WTC11 (cell line): ENCODE data around the gene P4HB. TPM values are rescaled to one million over a fixed set of nuclear protein-coding genes. Genes with fewer than 3 reads are reported as not detected.

Experiments
- ATAC-seq: fragments of 200-7000 bp; cut with Tn5 transposase; 2 replicates; pipeline ENCODE4 v1.10.0; 2021; ENCODE audit warnings: mild to moderate bottlenecking, moderate library complexity
- CTCF ChIA-PET: fragments of 300-600 bp; sonication (Branson Sonifier 250); formaldehyde crosslinking; loops from one replicate; lab custom pipeline; 2021; ENCODE audit warnings: antibody characterized with exemption; lab: Charles Lee
- POLR2A ChIA-PET: fragments of 350-600 bp; sonication (Branson Sonifier 250); formaldehyde crosslinking; loops from one replicate; lab custom pipeline; 2021; ENCODE audit warnings: antibody characterized with exemption; lab: Charles Lee
- DNase-seq: peaks from one replicate; pipeline ENCODE4 v3.0.0; 2021; ENCODE audit warnings: low spot score
- H3K27ac Mint-ChIP-seq: 2 replicates; pipeline ENCODE4 v1.8.0; 2021; ENCODE audit warnings: mixed read lengths
- H3K27me3 Mint-ChIP-seq: 2 replicates; pipeline ENCODE4 v1.8.0; 2021; ENCODE audit warnings: low read depth, mild to moderate bottlenecking, moderate library complexity, mixed read lengths
- H3K36me3 Mint-ChIP-seq: 2 replicates; pipeline ENCODE4 v1.8.0; 2021; ENCODE audit warnings: mixed read lengths
- H3K4me1 Mint-ChIP-seq: 2 replicates; pipeline ENCODE4 v1.8.0; 2022; ENCODE audit warnings: mixed read lengths
- H3K4me3 Mint-ChIP-seq: 2 replicates; pipeline ENCODE4 v1.8.0; 2021; ENCODE audit warnings: mild to moderate bottlenecking, moderate library complexity, mixed read lengths
- H3K9me3 Mint-ChIP-seq: 2 replicates; pipeline ENCODE4 v1.8.0; 2021; ENCODE audit warnings: mixed read lengths
- ATF3 ChIP-seq: sonication (generic); formaldehyde crosslinking; conservative IDR thresholded peaks from 2 replicates; pipeline ENCODE4 v1.8.1; 2022; ENCODE audit warnings: mild to moderate bottlenecking, missing genetic modification reagents
- CREM ChIP-seq: sonication (generic); formaldehyde crosslinking; IDR thresholded peaks from 2 replicates; pipeline ENCODE4 v1.8.1; 2022; ENCODE audit warnings: mild to moderate bottlenecking, missing genetic modification reagents, moderate library complexity
- ELF4 ChIP-seq: sonication (generic); formaldehyde crosslinking; IDR thresholded peaks from 2 replicates; pipeline ENCODE4 v1.8.1; 2022; ENCODE audit warnings: low read depth, mild to moderate bottlenecking, moderate library complexity, missing genetic modification reagents
- FOXJ3 ChIP-seq: sonication (generic); formaldehyde crosslinking; IDR thresholded peaks from 2 replicates; pipeline ENCODE4 v1.9.0; 2021; ENCODE audit warnings: missing genetic modification reagents, mild to moderate bottlenecking, borderline replicate concordance
- GTF2I ChIP-seq: fragments of 250-450 bp; sonication (Bioruptor Pico); conservative IDR thresholded peaks from 2 replicates; pipeline ENCODE4 v1.4.0; 2021; ENCODE audit warnings: mild to moderate bottlenecking
- HMGA2 ChIP-seq: fragments of 250-450 bp; sonication (Bioruptor Pico); IDR thresholded peaks from 2 replicates; pipeline ENCODE4 v1.4.0; 2021; ENCODE audit warnings: mild to moderate bottlenecking, moderate library complexity
- IRF1 ChIP-seq: sonication (generic); formaldehyde crosslinking; IDR thresholded peaks from 2 replicates; pipeline ENCODE4 v1.8.0; 2023; ENCODE audit warnings: missing genetic modification reagents
- KAT7 ChIP-seq: sonication (generic); formaldehyde crosslinking; IDR thresholded peaks from 2 replicates; pipeline ENCODE4 v1.8.1; 2023; ENCODE audit warnings: missing genetic modification reagents, mild to moderate bottlenecking, borderline replicate concordance
- MLX ChIP-seq: sonication (generic); formaldehyde crosslinking; IDR thresholded peaks from 2 replicates; pipeline ENCODE4 v1.8.1; 2023; ENCODE audit warnings: mild to moderate bottlenecking, missing genetic modification reagents, moderate library complexity
- MXD4 ChIP-seq: fragments of 250-450 bp; sonication (Bioruptor Pico); IDR thresholded peaks from 2 replicates; pipeline ENCODE4 v1.8.0; 2021; ENCODE audit warnings: mild to moderate bottlenecking, moderate library complexity, borderline replicate concordance
- NR3C1 ChIP-seq: sonication (generic); formaldehyde crosslinking; conservative IDR thresholded peaks from 2 replicates; pipeline ENCODE4 v1.8.1; 2023; ENCODE audit warnings: low read depth, mild to moderate bottlenecking, missing genetic modification reagents
- PRDM15 ChIP-seq: sonication (generic); formaldehyde crosslinking; IDR thresholded peaks from 2 replicates; pipeline ENCODE4 v1.8.0; 2022; ENCODE audit warnings: missing genetic modification reagents
- PRRX2 ChIP-seq: fragments of 250-450 bp; sonication (Bioruptor Pico); IDR thresholded peaks from 2 replicates; pipeline ENCODE4 v1.8.0; 2021; ENCODE audit warnings: mild to moderate bottlenecking
- SMAD3 ChIP-seq: sonication (generic); formaldehyde crosslinking; IDR thresholded peaks from 2 replicates; pipeline ENCODE4 v1.8.0; 2022; ENCODE audit warnings: missing genetic modification reagents, mild to moderate bottlenecking, borderline replicate concordance
- TEAD4 ChIP-seq: sonication (generic); formaldehyde crosslinking; IDR thresholded peaks from 2 replicates; pipeline ENCODE4 v1.8.0; 2022; ENCODE audit warnings: mild to moderate bottlenecking, missing genetic modification reagents
- USF2 ChIP-seq: sonication (generic); formaldehyde crosslinking; IDR thresholded peaks from 2 replicates; pipeline ENCODE4 v1.8.1; 2023; ENCODE audit warnings: mild to moderate bottlenecking, missing genetic modification reagents, moderate library complexity
- ZBTB21 ChIP-seq: sonication (generic); formaldehyde crosslinking; IDR thresholded peaks from 2 replicates; pipeline ENCODE4 v1.8.1; 2023; ENCODE audit warnings: mild to moderate bottlenecking, missing genetic modification reagents, borderline replicate concordance
- ZBTB43 ChIP-seq: sonication (generic); formaldehyde crosslinking; IDR thresholded peaks from 2 replicates; pipeline ENCODE4 v1.8.1; 2023; ENCODE audit warnings: mild to moderate bottlenecking, missing genetic modification reagents
- ZNF138 ChIP-seq: sonication (generic); formaldehyde crosslinking; conservative IDR thresholded peaks from 2 replicates; pipeline ENCODE4 v1.8.1; 2022; ENCODE audit warnings: mild to moderate bottlenecking, moderate library complexity, missing genetic modification reagents
- ZNF219 ChIP-seq: sonication (generic); formaldehyde crosslinking; IDR thresholded peaks from 2 replicates; pipeline ENCODE4 v1.8.0; 2023; ENCODE audit warnings: missing genetic modification reagents, mild to moderate bottlenecking, borderline replicate concordance
- ZNF281 ChIP-seq: sonication (generic); formaldehyde crosslinking; IDR thresholded peaks from 2 replicates; pipeline ENCODE4 v1.8.0; 2023; ENCODE audit warnings: mild to moderate bottlenecking, missing genetic modification reagents
- ZSCAN18 ChIP-seq: fragments of 250-450 bp; sonication (Bioruptor Pico); IDR thresholded peaks from 2 replicates; pipeline ENCODE4 v2.1.2; 2022; ENCODE audit warnings: mild to moderate bottlenecking, moderate library complexity
- total RNA-seq: library from RNA; stranded (reverse); gene quantifications from 3 replicates; pipeline ENCODE4 v1.2.3, GENCODE V29; 2021

P4HB gene
- total RNA-seq, 1 experiment from 2014 or later = 380 TPM

GRCh38 chr17:81908793-81909192, 48.5 kb upstream of the P4HB start:
- DNase-seq = no peak
- Mint-ChIP-seq H3K27ac (no peak overlapping the region), H3K9me3 (no peaks in the 10 kb centered on the region), H3K36me3 (peaks cover 11% of the 10 kb centered on the region), H3K4me3 (no peak overlapping the region), H3K27me3 (no peaks in the 10 kb centered on the region), H3K4me1 (peaks cover 3% of the 10 kb centered on the region; the same call in 1 of the 2 replicates)
- TF ChIP-seq SMAD3 (no peak), ZSCAN18 (no peak), PRDM15 (no peak), HMGA2 (CRISPR knock-in tag) (no peak), KAT7 (CRISPR knock-in tag) (no peak), ZBTB43 (CRISPR knock-in tag) (no peak), NR3C1 (CRISPR knock-in tag) (no peak), GTF2I (CRISPR knock-in tag) (no peak), ZBTB21 (CRISPR knock-in tag) (no peak), PRRX2 (CRISPR knock-in tag) (no peak), MXD4 (CRISPR knock-in tag) (no peak)
- CTCF ChIA-PET = interaction anchor here (3.4 kb wide), 1 partner anchor 15 kb away, joined by 15 read pairs; no protein-coding TSS in a partner anchor
- POLR2A ChIA-PET = no interaction called here
- no peak for ATAC-seq

GRCh38 chr17:81907219-81908145, 47.1 kb upstream of the P4HB start:
- ChIA-PET CTCF (no interaction called here), POLR2A (no interaction called here)
- ATAC-seq = no peak
- Mint-ChIP-seq H3K27me3 (no peaks in the 10 kb centered on the region; the same call in 1 of the 2 replicates), H3K4me1 (peaks cover 3% of the 10 kb centered on the region; the same call in 1 of the 2 replicates), H3K4me3 (no peak overlapping the region), H3K36me3 (no peaks in the 10 kb centered on the region), H3K27ac (no peak overlapping the region), H3K9me3 (no peaks in the 10 kb centered on the region)
- DNase-seq = no peak
- TF ChIP-seq IRF1 (CRISPR knock-in tag) (no peak), USF2 (CRISPR knock-in tag) (no peak), CREM (CRISPR knock-in tag) (no peak), TEAD4 (CRISPR knock-in tag) (no peak), ZNF219 (no peak), ATF3 (CRISPR knock-in tag) (no peak), ZNF281 (CRISPR knock-in tag) (no peak), MLX (no peak), ELF4 (CRISPR knock-in tag) (no peak), ZNF138 (CRISPR knock-in tag) (no peak), FOXJ3 (CRISPR knock-in tag) (no peak)
